HepG2 (cell line): ENCODE results near the gene ADGRF1. TPM values are rescaled to one million over a fixed set of nuclear protein-coding genes. Genes with fewer than 3 reads are reported as not detected.
"Not testable (repeated sequence)": the region's sequence is repeated elsewhere in the genome, so short reads cannot be mapped to it uniquely, and the experiment has no call there.

Experiments
- ATAC-seq: fragments of 200-7000 bp; cut with Tn5 transposase; 3 replicates; pipeline ENCODE4 v1.9.1; 2020; ENCODE audit warnings: mild to moderate bottlenecking, moderate library complexity
- BruUV-seq: library from RNA; stranded (reverse); fragments of 400-500 nt; replicated peaks from 2 replicates; lab custom pipeline; 2021; lab: Mats Ljungman, UMichigan
- CTCF ChIA-PET: fragments of 300-600 bp; formaldehyde crosslinking; extraction: SDS; loops from one replicate; lab custom pipeline; 2021; ENCODE audit warnings: low total read pairs, inconsistent platforms, low intra/inter-chr PET ratio; lab: Yijun Ruan, JAX
- POLR2A ChIA-PET: fragments of 350-600 bp; sonication (Branson Sonifier 250); formaldehyde crosslinking; loops from one replicate; lab custom pipeline; 2020; ENCODE audit warnings: antibody characterized with exemption, inconsistent platforms; lab: Yijun Ruan, JAX
- DNase-seq: peaks from one replicate; pipeline ENCODE4 v3.0.0-alpha.2; 2015; ENCODE audit warnings: low spot score
- FAIRE-seq: peaks from 3 replicates; lab custom pipeline; 2011; peaks lifted over from hg19 to GRCh38; lab: Jason Lieb, UNC
- H2AFZ ChIP-seq: one replicate; pipeline ENCODE4 v1.6.1; 2011; ENCODE audit warnings: low read length, inconsistent platforms
- H3K27ac ChIP-seq: fragments of 300-600 bp; 3 replicates; pipeline ENCODE4 v1.8.0; 2011; ENCODE audit warnings: mixed run types, mild to moderate bottlenecking, mixed read lengths, low read length, inconsistent platforms; ENCODE audit not compliant: insufficient read depth; ENCODE audit errors: extremely low read length
- H3K27me3 ChIP-seq, 2 experiments: fragments of 200-600 bp in 1 of 2; 2 replicates in 1 of 2; 3 replicates in 1 of 2; pipeline versions ENCODE4 v1.6.0 to v1.8.0; 2011; ENCODE audit warnings: low read length in 2 of 2, mild to moderate bottlenecking in 2 of 2, moderate library complexity in 2 of 2, inconsistent platforms in 1 of 2; ENCODE audit not compliant: insufficient read depth in 2 of 2, control insufficient read depth in 1 of 2
- H3K36me3 ChIP-seq, 2 experiments: fragments of 200-600 bp in 1 of 2; replicated peaks in 1 of 2; 2 replicates in 1 of 2; 3 replicates in 1 of 2; pipeline versions ENCODE4 v1.5.1 to v1.8.0; 2011; ENCODE audit warnings: low read length in 2 of 2, inconsistent platforms in 1 of 2; ENCODE audit not compliant: insufficient read depth in 2 of 2, control insufficient read depth in 1 of 2
- H3K4me1 ChIP-seq: 2 replicates; pipeline ENCODE4 v1.5.1; 2012; ENCODE audit warnings: low read length, inconsistent platforms; ENCODE audit not compliant: insufficient read depth
- H3K4me2 ChIP-seq: 2 replicates; pipeline ENCODE4 v1.6.0; 2011; ENCODE audit warnings: low read depth, low read length, inconsistent platforms
- H3K4me3 ChIP-seq, 3 experiments: fragments of 200-600 bp in 1 of 3; sonication (generic), shearing (Covaris generic) in 1 of 3; replicated peaks in 1 of 3; 2 replicates each; pipeline ENCODE4 v1.5.1; 2011 to 2016; ENCODE audit warnings: low read length in 3 of 3, inconsistent platforms in 2 of 3, low read depth in 2 of 3, mild to moderate bottlenecking in 2 of 3, control low read depth in 1 of 3, mixed read lengths in 1 of 3; ENCODE audit not compliant: insufficient read depth in 1 of 3
- H3K79me2 ChIP-seq: one replicate; pipeline ENCODE4 v1.6.1; 2011; ENCODE audit warnings: low read length, inconsistent platforms; ENCODE audit not compliant: insufficient read depth
- H3K9ac ChIP-seq: 2 replicates; pipeline ENCODE4 v1.6.0; 2011; ENCODE audit warnings: mild to moderate bottlenecking, low read depth, low read length, inconsistent platforms; ENCODE audit not compliant: insufficient read depth
- H3K9me3 ChIP-seq: 2 replicates; pipeline ENCODE4 v1.5.1; 2012; ENCODE audit warnings: mild to moderate bottlenecking, low read length
- H4K20me1 ChIP-seq: 2 replicates; pipeline ENCODE4 v1.6.0; 2011; ENCODE audit warnings: inconsistent platforms, mild to moderate bottlenecking, low read length, moderate library complexity; ENCODE audit not compliant: insufficient read depth
- FOSL2 ChIP-seq: sonication (generic); formaldehyde crosslinking; IDR thresholded peaks from 2 replicates; pipeline ENCODE4 v1.4.0; 2020; ENCODE audit warnings: missing genetic modification reagents
- MYC ChIP-seq: sonication (generic); formaldehyde crosslinking; IDR thresholded peaks from 2 replicates; pipeline ENCODE4 v1.9.0; 2021; ENCODE audit warnings: missing genetic modification reagents, borderline replicate concordance
- TGIF2 ChIP-seq: IDR thresholded peaks from 2 replicates; pipeline ENCODE4 v1.6.1; 2016; ENCODE audit warnings: control low read depth, missing compliant biosample characterization
- WGBS: methylation state at CpG from one replicate; pipeline ENCODE4 v1.1.6; 2017; ENCODE audit warnings: low lambda C conversion rate; 5-methylcytosine and 5-hydroxymethylcytosine counted together
- in situ Hi-C: cut with HindIII; loops from 2 replicates; pipeline ENCODE4 v1.10.0; 2017; ENCODE audit warnings: low pct_unique_long_range_greater_than_20kb; ENCODE audit not compliant: extremely low pct_ligation_motif_present
- intact Hi-C: fragments of 100-400 bp; cut with micrococcal nuclease; formaldehyde crosslinking; loops from one replicate; pipeline ENCODE4 v1.10.0; 2022; ENCODE audit not compliant: unreplicated experiment
- polyA plus RNA-seq, 8 experiments: library from polyadenylated mRNA; depleted of rRNA in 3 of 8; stranded (reverse) in 7 of 8; unstranded in 1 of 8; fragments of >200 nt; fragmentation: Illumina TruSeq in 4 of 8; extraction: Trizol in 4 of 8; gene quantifications; 2 replicates each; pipeline versions ENCODE4 v1.2.1 to v1.2.3, GENCODE V29; 2011 to 2016; ENCODE audit warnings: low read depth in 4 of 8, missing spikeins in 1 of 8, mixed read lengths in 1 of 8; ENCODE audit not compliant: insufficient read depth in 1 of 8
- total RNA-seq, 5 experiments: library from RNA; depleted of rRNA; stranded (reverse); fragments of >200 nt; fragmentation: Illumina TruSeq; extraction: Trizol; gene quantifications; 2 replicates each; pipeline ENCODE4 v1.2.3, GENCODE V29; 2016; ENCODE audit warnings: low read depth in 1 of 5

The ADGRF1 gene
- total and polyA plus RNA-seq, 2 of the 13 experiments (the other 11 are each of a cell fraction or from before 2014, with no cell fraction given) = not detected

DNA sequence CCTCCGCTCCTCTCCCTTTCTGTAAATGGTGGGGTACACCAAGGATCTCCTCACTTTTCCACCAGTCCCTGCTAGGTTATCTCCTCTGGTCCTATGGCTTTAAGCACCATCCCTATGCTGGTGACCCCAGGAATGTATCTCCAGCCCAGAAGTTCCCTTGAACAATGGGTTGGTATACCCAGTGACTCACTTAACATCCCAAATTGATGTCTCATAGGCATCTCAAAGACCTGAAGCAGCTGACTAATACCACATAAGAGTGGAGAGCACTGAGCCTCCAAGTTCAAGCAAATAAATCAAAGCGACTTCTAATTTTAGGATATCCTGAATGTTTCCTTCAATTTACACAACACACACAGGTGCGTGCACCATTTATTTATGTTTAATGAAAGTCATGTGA lies 48.3 kb downstream of the ADGRF1 start:
- peak; percentile 28 for DNase-seq
- FAIRE-seq = no peak
- Histone ChIP-seq H4K20me1 (no peaks in the 10 kb centered on the region), H3K9ac (no peak overlapping the region), H3K36me3 (no peaks in the 10 kb centered on the region), H3K4me1 (peaks cover 8% of the 10 kb centered on the region; the same call in 1 of the 2 replicates), H3K27ac (no peak overlapping the region), H3K4me3 (no peak overlapping the region), H3K27me3 (peaks cover 0 to 26% of the 10 kb centered on the region in 2 experiments; a peak in 2 of 5 replicates), H3K9me3 (no peaks in the 10 kb centered on the region), H2AFZ (no peak overlapping the region), H3K79me2 (no peaks in the 10 kb centered on the region), H3K4me2 (no peak overlapping the region)
- ChIA-PET POLR2A (no interaction called here), CTCF (no interaction called here)
- no peak for TF ChIP-seq MYC
- no peak for TF ChIP-seq TGIF2 (CRISPR knock-in tag)
- 0 out of 2 replicates have a peak, but pooled peaks have one; percentile 16 for TF ChIP-seq FOSL2 (CRISPR knock-in tag)
- WGBS = 12% methylated on average over 3 of the region's 3 CpGs
- no peak for ATAC-seq
- BruUV-seq = no TSS peak
- intact Hi-C loops = loop anchor here (5.0 kb wide), 3 partner anchors 212 to 902 kb away; no protein-coding TSS in a partner anchor
- in situ Hi-C loops = loop anchor here (25.0 kb wide), 3 partner anchors 132 to 907 kb away; no protein-coding TSS in a partner anchor

DNA sequence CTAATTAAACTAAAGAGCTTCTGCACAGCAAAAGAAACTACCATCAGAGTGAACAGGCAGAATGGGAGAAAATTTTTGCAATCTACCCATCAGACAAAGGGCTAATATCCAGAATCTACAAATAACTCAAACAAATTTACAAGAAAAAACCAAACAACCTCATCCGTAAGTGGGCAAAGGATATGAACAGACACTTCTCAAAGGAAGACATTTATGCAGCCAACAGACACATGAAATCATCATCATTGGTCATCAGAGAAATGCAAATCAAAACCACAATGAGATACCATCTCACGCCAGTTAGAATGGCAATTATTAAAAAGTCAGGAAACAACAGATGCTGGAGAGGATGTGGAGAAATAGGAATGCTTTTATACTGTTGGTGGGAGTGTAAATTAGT lies 49.7 kb downstream of the ADGRF1 start:
- H3K27ac ChIP-seq, H3K4me2 ChIP-seq, H3K79me2 ChIP-seq, FAIRE-seq, ATAC-seq, H3K4me3 ChIP-seq, POLR2A ChIA-PET, DNase-seq, H3K9ac ChIP-seq, H3K9me3 ChIP-seq, H3K36me3 ChIP-seq, H3K4me1 ChIP-seq, BruUV-seq, H4K20me1 ChIP-seq, H2AFZ ChIP-seq, CTCF ChIA-PET: not testable (repeated sequence)
- 49% methylated on average over 2 of the region's 2 CpGs for WGBS
- peaks cover 0 to 26% of the 10 kb centered on the region in 2 experiments; a peak in 2 of 5 replicates for H3K27me3 ChIP-seq
- in situ Hi-C loops = loop anchor here (25.0 kb wide), 3 partner anchors 130 to 905 kb away; no protein-coding TSS in a partner anchor
- intact Hi-C loops = loop anchor here (5.0 kb wide), 3 partner anchors 210 to 900 kb away; no protein-coding TSS in a partner anchor
